ENCODE data around the gene WIPI1. TPM values are rescaled to one million over a fixed set of nuclear protein-coding genes. Genes with fewer than 3 reads are reported as not detected.

Gene WIPI1
- total RNA-seq, 3 donors from 2014 or later (not counting 1 experiment from before 2014, with no cell fraction given), result 29.0 to 41.4 (median 32.0) TPM

GRCh38 chr17:68439656-68440290 is 17.5 kb downstream of the WIPI1 start:
- intact Hi-C loops (cut with micrococcal nuclease), result loop anchor here (5.0 to 10.0 kb wide), 3 partner anchors 82 to 237 kb away; partner anchors contain the start of genes ARSG and SLC16A6
- WGBS (ENCODE audit: insufficient coverage), result 56% methylated on average over 7 of the region's 8 CpGs
- H3K9me3 Mint-ChIP-seq, result no peaks in the 10 kb centered on the region
- Histone ChIP-seq H3K9me3 (ENCODE audit: control insufficient read depth, insufficient read depth, low read length) (no peaks in the 10 kb centered on the region), H3K27ac (ENCODE audit: low read length) (no peak overlapping the region), H3K27me3 (ENCODE audit: control insufficient read depth, insufficient read depth, low read length) (no peaks in the 10 kb centered on the region), H3K4me1 (ENCODE audit: control insufficient read depth, insufficient read depth, low read length) (peaks cover 36% of the 10 kb centered on the region), H3K36me3 (ENCODE audit: control insufficient read depth, insufficient read depth, low read length) (peaks cover 14% of the 10 kb centered on the region), H3K4me3 (ENCODE audit: low read length) (no peak overlapping the region)
- no peak for TF ChIP-seq CTCF (IDR thresholded peaks at IDR 0.05)
- DNase-seq (no peak), ATAC-seq (no peak)
- H3K4me3 Mint-ChIP-seq, result no peak overlapping the region
- no peaks in the 10 kb centered on the region for H3K27me3 Mint-ChIP-seq (ENCODE audit: low read depth in 2 of 2)
- no peaks in the 10 kb centered on the region for H3K36me3 Mint-ChIP-seq
- H3K27ac Mint-ChIP-seq, result peak overlapping the region; percentile 96
- peaks cover 49 to 55% of the 10 kb centered on the region in 2 donors for H3K4me1 Mint-ChIP-seq

GRCh38 chr17:68437979-68438822 is 19.1 kb downstream of the WIPI1 start:
- Histone ChIP-seq H3K27me3 (ENCODE audit: control insufficient read depth, insufficient read depth, low read length) (no peaks in the 10 kb centered on the region), H3K27ac (ENCODE audit: low read length) (peak overlapping the region; percentile 83), H3K36me3 (ENCODE audit: control insufficient read depth, insufficient read depth, low read length) (peaks cover 18% of the 10 kb centered on the region), H3K9me3 (ENCODE audit: control insufficient read depth, insufficient read depth, low read length) (no peaks in the 10 kb centered on the region), H3K4me1 (ENCODE audit: control insufficient read depth, insufficient read depth, low read length) (peaks cover 36% of the 10 kb centered on the region), H3K4me3 (ENCODE audit: low read length) (peak overlapping the region; percentile 7)
- Mint-ChIP-seq H3K27me3 (ENCODE audit: low read depth in 2 of 2) (no peaks in the 10 kb centered on the region), H3K27ac (peak overlapping the region; percentile 96), H3K9me3 (no peaks in the 10 kb centered on the region), H3K36me3 (peaks cover 4% of the 10 kb centered on the region), H3K4me3 (peak overlapping the region; percentile 87), H3K4me1 (peaks cover 49 to 55% of the 10 kb centered on the region in 2 donors)
- TF ChIP-seq CTCF (IDR thresholded peaks at IDR 0.05), result no peak
- ATAC-seq, result peak; percentile 76 to 85 (median 79)
- DNase-seq, result peak; percentile 45 to 74
- intact Hi-C loops (cut with micrococcal nuclease), result loop anchor here (5.0 to 10.0 kb wide), 3 partner anchors 81 to 236 kb away; partner anchors contain the start of genes ARSG and SLC16A6
- WGBS (ENCODE audit: insufficient coverage), result 54% methylated on average over 13 of the region's 14 CpGs

GRCh38 chr17:68435876-68436842 is 21.1 kb downstream of the WIPI1 start:
- peaks cover 31% of the 10 kb centered on the region for H3K36me3 ChIP-seq (ENCODE audit: control insufficient read depth, insufficient read depth, low read length)
- no peak overlapping the region for H3K4me3 ChIP-seq (ENCODE audit: low read length)
- no peaks in the 10 kb centered on the region for H3K9me3 Mint-ChIP-seq
- peak overlapping the region; percentile 96 for H3K27ac Mint-ChIP-seq
- ATAC-seq (peak; percentile 80 to 90 (median 81)), DNase-seq (peak; percentile 78 to 94)
- peak; percentile 83 for TF ChIP-seq CTCF (IDR thresholded peaks at IDR 0.05)
- H3K36me3 Mint-ChIP-seq, result peaks cover 10% of the 10 kb centered on the region
- H3K27ac ChIP-seq (ENCODE audit: low read length), result no peak overlapping the region
- H3K9me3 ChIP-seq (ENCODE audit: control insufficient read depth, insufficient read depth, low read length), result no peaks in the 10 kb centered on the region
- intact Hi-C loops (cut with micrococcal nuclease), result loop anchor here (1.0 to 10.0 kb wide), 6 partner anchors 27 to 264 kb away; partner anchors contain the start of genes ARSG and SLC16A6
- peaks cover 42 to 56% of the 10 kb centered on the region in 2 donors for H3K4me1 Mint-ChIP-seq
- H3K4me1 ChIP-seq (ENCODE audit: control insufficient read depth, insufficient read depth, low read length), result peaks cover 32% of the 10 kb centered on the region
- H3K27me3 Mint-ChIP-seq (ENCODE audit: low read depth in 2 of 2), result no peaks in the 10 kb centered on the region
- 60% methylated on average over 20 of the region's 20 CpGs for WGBS (ENCODE audit: insufficient coverage)
- H3K27me3 ChIP-seq (ENCODE audit: control insufficient read depth, insufficient read depth, low read length), result no peaks in the 10 kb centered on the region
- peak overlapping the region; percentile 87 for H3K4me3 Mint-ChIP-seq
